GM12865 (cell line): ENCODE results near the gene ZNF491.
"Not testable (repeated sequence)": the region's sequence is repeated elsewhere in the genome, so short reads cannot be mapped to it uniquely, and the experiment has no call there.

Source experiments
- DNase-seq: peaks from one replicate; pipeline ENCODE4 v3.0.0; 2010; ENCODE audit warnings: low read depth
- H3K4me3 ChIP-seq: 2 replicates; pipeline ENCODE4 v1.5.1; 2011; ENCODE audit warnings: mild to moderate bottlenecking, low read depth, low read length, control low read depth
- CTCF ChIP-seq: IDR thresholded peaks from 2 replicates; pipeline ENCODE4 v1.5.1; 2011; ENCODE audit warnings: low read length, control low read depth, low read depth, inconsistent platforms; ENCODE audit not compliant: insufficient read depth; ENCODE audit errors: missing control alignments

ZNF491 gene

GRCh38 chr19:11763117-11763516 is 35.2 kb upstream of the ZNF491 start:
- H3K4me3 ChIP-seq = no peak overlapping the region
- no peak for DNase-seq
- TF ChIP-seq CTCF = no peak

- no peak for TF ChIP-seq CTCF
- no peak for DNase-seq
- no peak overlapping the region for H3K4me3 ChIP-seq
Observed at GRCh38 chr19:11763611-11764010, 34.7 kb upstream of the ZNF491 start.

GRCh38 chr19:11766597-11767591 is 31.4 kb upstream of the ZNF491 start, which contains the start of gene ZNF441:
ZNF441 (plus strand) TSS chr19:11767000; CDS start chr19:11767194, 194 bp downstream.
- peak within 1 kb of the TSS; percentile 77 for H3K4me3 ChIP-seq
- no peak for TF ChIP-seq CTCF
- peak; percentile 96 for DNase-seq

- peak; percentile 54 for DNase-seq
- no peak for TF ChIP-seq CTCF
- H3K4me3 ChIP-seq = peak overlapping the region; percentile 77
Observed at GRCh38 chr19:11767633-11768133, 30.6 kb upstream of the ZNF491 start.

- H3K4me3 ChIP-seq = no peak overlapping the region
- no peak for TF ChIP-seq CTCF
- no peak for DNase-seq
Observed at GRCh38 chr19:11769995-11770394, 28.3 kb upstream of the ZNF491 start.

GRCh38 chr19:11771520-11771919 is 26.8 kb upstream of the ZNF491 start:
- not testable (repeated sequence) for DNase-seq, H3K4me3 ChIP-seq

- DNase-seq, H3K4me3 ChIP-seq: not testable (repeated sequence)
Observed at GRCh38 chr19:11776669-11777068, 21.7 kb upstream of the ZNF491 start.
